Heart left ventricle (tissue), 16 donors: ENCODE data around the gene TNFSF13B. TPM values are rescaled to one million over a fixed set of nuclear protein-coding genes. Genes with fewer than 3 reads are reported as not detected.
A peak's percentile ranks its signal among the peaks of the same experiment; 100 is the strongest.

ENCODE experiments used
- ATAC-seq, 4 donors: fragments of 200-7000 bp; cut with Tn5 transposase; one replicate each; pipeline ENCODE4 v1.9.1; 2020 to 2022; ENCODE audit warnings: moderate library complexity in 4 of 4, mild to moderate bottlenecking in 3 of 4, moderate number of reproducible peaks in 1 of 4
- DNase-seq, 5 donors: peaks; one replicate each; pipeline ENCODE4 v3.0.0-alpha.2; 2020
- H3K27ac ChIP-seq, 12 donors: fragments of 200-600 bp; sonication (generic) in 4 of 12; one replicate each; pipeline versions ENCODE4 v1.5.0 to v1.8.0; 2016 to 2022; ENCODE audit warnings: mild to moderate bottlenecking in 2 of 12
- H3K27me3 ChIP-seq, 9 donors: fragments of 200-600 bp; sonication (generic) in 2 of 9; one replicate each; pipeline versions ENCODE4 v1.5.1 to v1.8.0; 2016 to 2022; ENCODE audit warnings: mild to moderate bottlenecking in 3 of 9
- H3K36me3 ChIP-seq, 9 donors: fragments of 200-600 bp; sonication (generic) in 2 of 9; one replicate each; pipeline versions ENCODE4 v1.5.0 to v1.8.0; 2018 to 2022; ENCODE audit warnings: mild to moderate bottlenecking in 2 of 9
- H3K4me1 ChIP-seq, 12 donors: fragments of 200-600 bp; sonication (generic) in 4 of 12; one replicate each; pipeline versions ENCODE4 v1.5.0 to v1.8.0; 2016 to 2022; ENCODE audit warnings: mild to moderate bottlenecking in 3 of 12
- H3K4me3 ChIP-seq, 12 donors: fragments of 200-600 bp; sonication (generic) in 4 of 12; one replicate each; pipeline versions ENCODE4 v1.5.0 to v1.8.0; 2017 to 2022; ENCODE audit warnings: mild to moderate bottlenecking in 9 of 12, moderate library complexity in 4 of 12
- H3K9me3 ChIP-seq, 12 donors: fragments of 200-600 bp; sonication (generic) in 4 of 12; one replicate each; pipeline versions ENCODE4 v1.5.0 to v1.8.0; 2016 to 2022; ENCODE audit warnings: mild to moderate bottlenecking in 1 of 12
- CTCF ChIP-seq, 12 donors: fragments of 200-600 bp; sonication (generic) in 4 of 12; IDR thresholded peaks; one replicate each; pipeline versions ENCODE4 v1.5.0 to v1.8.0; 2018 to 2022; ENCODE audit warnings: antibody characterized with exemption in 12 of 12, mild to moderate bottlenecking in 5 of 12
- POLR2A ChIP-seq, 2 donors: fragments of 450-650 bp; IDR thresholded peaks; one replicate each; pipeline ENCODE4 v1.6.1; 2017; ENCODE audit warnings: antibody characterized with exemption in 2 of 2, mild to moderate bottlenecking in 2 of 2, moderate library complexity in 2 of 2
- WGBS, 4 donors: extraction: QIAGEN DNeasy Blood & Tissue Kit in 2 of 4; methylation state at CpG; one replicate each; pipeline versions ENCODE4 v1.1.5 to v1.1.7; 2013 to 2018; 5-methylcytosine and 5-hydroxymethylcytosine counted together
- intact Hi-C, 10 donors: fragments of 100-400 bp; cut with DNase I; formaldehyde crosslinking; loops; one replicate each; pipeline versions ENCODE4 v1.11.1 to v1.14.2; 2022
- polyA plus RNA-seq, 2 donors: library from polyadenylated mRNA; stranded (reverse); fragments of 200-250 nt; gene quantifications; one replicate each; pipeline ENCODE4 v1.2.3, GENCODE V29; 2013
- total RNA-seq, 9 donors: library from RNA; depleted of rRNA in 2 of 9; stranded (reverse); fragments of >200 nt in 2 of 9; fragmentation: NEBNext Ultra II Directional in 3 of 9; extraction: Animal tissue kit (Norgen Biotek cat#: 25700) in 3 of 9; gene quantifications; one replicate each; pipeline versions ENCODE4 v1.1.0 to v1.2.4, GENCODE V29; 2016 to 2023
- donor health status: ischemic (EF 13 %, LVEDD 7.1; RV severe dilation, severe dysfunction).
- donor health status: healthy with polysubstance abuse.
- donor health status: DM: no; HTN: yes; CAD: no.
- donor health status: DM: no; HTN: no; CAD: no.
- donor health status: ischemic (EF 25% LVEDD 6.9; RV normal size, moderate dysfunction).
- donor health status: ischemic (EF 25% LVEDD 5.7; RV mildly dilated, moderate dysfunction).
- donor health status: healthy.
- donor health status: DM: yes; HTN: yes; CAD: no.
- donor health status: ischemic (EF 35%, LVEDD 5.7; RV mildly dilated, moderate dysfunction).
- donor health status: nonischemic (EF 11% LVEDD 7.7; RV severe dilation, severe dysfunction).
- donor health status: DM: yes; HTN: yes; CAD: no.
- donor health status: PGD.
- donor health status: ischemic (EF 29% LVEDD 5.4; RV normal size, mild dysfunction).
- donor health status: nonischemic (EF 23%, LVEDD 6.1; RV moderate dilation, normal function).

Gene TNFSF13B
- total and polyA plus RNA-seq, 11 donors = 0.55 to 26.9 (median 1.0) TPM

DNA sequence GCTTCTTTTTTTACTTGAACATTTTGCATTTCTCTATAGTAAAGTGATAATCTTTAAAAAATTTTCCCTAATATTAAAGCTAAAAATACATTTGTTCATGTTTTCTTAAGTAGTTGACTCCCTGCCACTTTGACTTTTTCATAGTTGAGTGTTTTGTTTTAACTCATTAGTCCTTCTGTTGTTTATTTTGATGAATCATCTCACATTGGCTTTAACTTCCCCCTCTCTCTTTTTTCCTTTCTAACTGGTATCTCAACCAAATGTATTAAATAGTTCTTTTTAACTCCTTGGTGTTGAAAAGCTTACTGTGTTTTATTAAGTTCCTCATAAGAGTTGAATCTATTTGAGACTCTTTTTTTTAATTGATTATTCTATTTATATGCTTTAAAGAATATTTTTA lies 2.8 kb downstream of the TNFSF13B start:
- no peaks in the 10 kb centered on the region for H3K27me3 ChIP-seq
- no peaks in the 10 kb centered on the region for H3K36me3 ChIP-seq
- intact Hi-C loops = no loop called here
- H3K9me3 ChIP-seq = no peaks in the 10 kb centered on the region
- H3K4me3 ChIP-seq = peak overlapping the region in 1 of 12 donors; percentile 61
- H3K4me1 ChIP-seq = peaks cover 0 to 52% (median 5%) of the 10 kb centered on the region in 12 donors
- peak overlapping the region in 1 of 12 donors; percentile 94 for H3K27ac ChIP-seq
- ATAC-seq = no peak
- DNase-seq = no peak
- TF ChIP-seq POLR2A (IDR thresholded peaks at IDR 0.05) (no peak), CTCF (IDR thresholded peaks at IDR 0.05) (no peak)

DNA sequence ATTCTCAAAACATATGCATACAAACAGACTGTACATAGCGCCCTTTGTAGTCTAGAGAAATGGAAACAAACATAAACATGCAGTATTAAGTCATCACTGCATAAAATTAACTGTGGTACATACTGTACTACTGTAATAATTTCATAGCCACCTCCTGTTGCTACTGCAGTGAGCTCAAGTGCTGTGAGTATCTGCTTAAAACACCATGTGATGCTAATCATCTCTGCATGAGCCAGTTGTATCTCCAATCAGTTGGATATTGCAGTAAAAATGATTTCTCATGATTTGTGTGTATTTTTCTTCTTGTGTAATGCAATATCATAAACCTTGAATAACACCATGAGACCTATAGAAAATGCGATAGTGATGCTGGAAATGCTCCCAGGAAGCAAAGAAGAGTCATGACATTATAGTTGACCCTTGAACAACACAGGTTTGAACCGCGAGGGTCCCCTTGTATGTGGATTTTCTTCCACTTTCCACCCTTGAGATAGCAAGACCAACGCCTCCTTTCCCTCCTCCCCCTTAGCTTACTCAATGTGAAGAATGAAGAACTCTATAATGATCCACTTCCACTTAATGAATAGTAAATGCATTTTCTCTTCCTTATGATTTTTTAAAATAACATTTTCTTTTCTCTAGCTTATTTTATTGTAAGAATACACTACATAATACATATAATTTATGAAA lies 4.1 kb downstream of the TNFSF13B start:
- intact Hi-C loops = no loop called here
- WGBS, 4 donors = 84 to 90% (median 89%) methylated on average over 5 of the region's 5 CpGs

DNA sequence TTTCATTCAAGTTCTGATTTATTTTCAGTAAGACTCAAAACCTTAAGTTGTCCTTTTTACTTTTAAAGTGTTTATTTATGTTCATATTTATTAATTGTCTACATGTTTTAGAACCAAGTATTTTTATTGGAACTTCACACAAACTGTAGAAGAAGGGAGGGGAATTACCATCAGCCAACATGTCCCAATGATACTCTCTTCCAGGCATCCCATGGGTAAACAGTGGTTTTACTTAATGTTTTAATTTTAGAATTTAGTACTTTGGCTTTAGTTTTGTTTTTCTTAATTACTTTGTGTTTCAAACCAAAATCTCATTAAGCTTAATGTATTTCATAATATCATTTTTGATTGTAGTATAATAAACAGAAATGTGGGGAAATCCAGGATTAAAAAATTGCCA lies 5.2 kb downstream of the TNFSF13B start:
- peak overlapping the region in 1 of 12 donors; percentile 5 for H3K27ac ChIP-seq
- H3K36me3 ChIP-seq = no peaks in the 10 kb centered on the region
- intact Hi-C loops = no loop called here

More for the DNA sequence above, 4.1 kb downstream of the TNFSF13B start:
- ATAC-seq (no peak), DNase-seq (no peak)
- Histone ChIP-seq H3K4me3 (no peak overlapping the region), H3K4me1 (peaks cover 0 to 51% (median 5%) of the 10 kb centered on the region in 12 donors), H3K27ac (peak overlapping the region in 1 of 12 donors; percentile 3), H3K9me3 (no peaks in the 10 kb centered on the region), H3K36me3 (no peaks in the 10 kb centered on the region), H3K27me3 (no peaks in the 10 kb centered on the region)
- TF ChIP-seq POLR2A (IDR thresholded peaks at IDR 0.05) = no peak
- no peak for TF ChIP-seq CTCF (IDR thresholded peaks at IDR 0.05)

GRCh38 chr13:108276060-108276459 lies 6.5 kb downstream of the TNFSF13B start:
- Histone ChIP-seq H3K4me3 (no peak overlapping the region), H3K27me3 (no peaks in the 10 kb centered on the region), H3K4me1 (peaks cover 0 to 27% (median 0%) of the 10 kb centered on the region in 12 donors), H3K27ac (peak overlapping the region in 4 of 12 donors; percentile 3 to 32 (median 10)), H3K36me3 (no peaks in the 10 kb centered on the region), H3K9me3 (no peaks in the 10 kb centered on the region)
- ATAC-seq (peak; percentile 32 to 76 (median 68)), DNase-seq (peak in 4 of 5 donors; percentile 25 to 66 (median 30))
- intact Hi-C loops = no loop called here
- TF ChIP-seq POLR2A (IDR thresholded peaks at IDR 0.05) = no peak
- TF ChIP-seq CTCF (IDR thresholded peaks at IDR 0.05) = no peak
- WGBS, 4 donors = 42 to 48% (median 43%) methylated on average over 6 of the region's 6 CpGs

More for the DNA sequence above, 5.2 kb downstream of the TNFSF13B start:
- H3K9me3 ChIP-seq = no peaks in the 10 kb centered on the region
- ATAC-seq (no peak), DNase-seq (no peak)
- H3K27me3 ChIP-seq = no peaks in the 10 kb centered on the region
- H3K4me3 ChIP-seq = no peak overlapping the region
- TF ChIP-seq CTCF (IDR thresholded peaks at IDR 0.05) (no peak), POLR2A (IDR thresholded peaks at IDR 0.05) (no peak)
- peaks cover 0 to 39% (median 5%) of the 10 kb centered on the region in 12 donors for H3K4me1 ChIP-seq
